ENCODE data around the gene TPBGL.

TPBGL gene

GRCh38 chr11:75245356-75246005, 4.9 kb downstream of the TPBGL start:
- no peak for DNase-seq (ENCODE audit: low read depth, low spot score)

GRCh38 chr11:75246006-75246670, 5.6 kb downstream of the TPBGL start:
- no peak for DNase-seq (ENCODE audit: low read depth, low spot score)

DNA sequence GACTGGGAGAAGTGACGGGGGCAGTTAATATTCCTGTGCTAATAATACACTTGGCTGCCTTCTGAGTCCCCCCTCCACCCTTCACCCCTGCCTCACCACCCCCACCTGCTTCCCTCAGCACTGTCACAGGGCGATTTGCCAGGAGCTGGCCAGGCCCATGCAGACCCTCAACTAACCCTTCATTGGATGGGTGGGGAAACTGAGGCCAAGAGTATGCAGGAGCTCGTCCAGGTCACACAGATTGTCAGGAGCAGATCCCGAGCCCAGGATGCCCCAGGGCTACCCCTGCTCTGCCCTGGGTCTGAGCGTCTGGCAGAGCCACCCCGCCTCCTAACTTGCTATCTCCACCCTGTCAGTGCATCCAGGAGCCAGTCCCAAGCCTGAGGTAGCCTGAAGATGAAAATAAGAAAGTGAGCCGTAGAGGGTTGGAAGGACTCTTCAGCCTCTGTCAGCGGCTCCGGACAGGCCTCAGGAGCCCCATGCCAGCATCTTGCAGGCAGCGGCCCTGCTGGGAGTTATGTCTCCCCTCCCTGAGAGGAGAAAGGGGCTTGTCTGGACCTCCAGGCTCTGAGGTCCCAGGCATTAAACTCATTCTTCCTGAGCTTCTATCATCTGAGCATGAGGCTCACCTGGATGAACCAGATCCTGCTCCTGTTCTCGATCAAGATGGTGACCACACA, 6.2 kb downstream of the TPBGL start:
- no peak for DNase-seq (ENCODE audit: low read depth, low spot score)

GRCh38 chr11:75248924-75249256, 8.3 kb downstream of the TPBGL start:
- no peak for DNase-seq (ENCODE audit: low read depth, low spot score)

- DNase-seq (ENCODE audit: low read depth, low spot score) = no peak
Observed at GRCh38 chr11:75249704-75250103, 9.1 kb downstream of the TPBGL start.

DNA sequence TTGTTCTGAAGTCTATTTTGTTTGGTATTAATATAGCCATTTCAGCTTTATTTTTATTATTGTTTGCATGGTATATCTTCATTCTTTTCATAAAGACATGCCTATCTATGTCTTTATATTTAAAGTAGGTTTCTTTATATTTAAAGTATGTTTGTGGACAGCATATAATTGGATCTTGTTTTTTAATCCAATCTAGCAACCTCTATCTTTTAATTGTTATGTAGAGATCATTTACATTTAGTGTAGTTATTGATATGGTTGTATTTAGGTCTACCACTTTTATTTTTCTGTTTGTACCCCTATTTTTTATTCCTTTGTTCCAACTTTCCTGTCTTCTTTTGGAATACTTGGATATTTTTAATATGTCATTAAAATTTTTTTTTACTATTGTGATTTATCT, 13.8 kb downstream of the TPBGL start:
- no peak for DNase-seq (ENCODE audit: low read depth, low spot score)

GRCh38 chr11:75260396-75261170, 20.0 kb downstream of the TPBGL start:
- DNase-seq (ENCODE audit: low read depth, low spot score) = no peak

- no peak for DNase-seq (ENCODE audit: low read depth, low spot score)
Observed at GRCh38 chr11:75261902-75262361, 21.4 kb downstream of the TPBGL start.

- no peak for DNase-seq (ENCODE audit: low read depth, low spot score)
Observed at GRCh38 chr11:75262436-75262835, 21.9 kb downstream of the TPBGL start.

GRCh38 chr11:75262961-75263852, 22.6 kb downstream of the TPBGL start:
- no peak for DNase-seq (ENCODE audit: low read depth, low spot score)

DNA sequence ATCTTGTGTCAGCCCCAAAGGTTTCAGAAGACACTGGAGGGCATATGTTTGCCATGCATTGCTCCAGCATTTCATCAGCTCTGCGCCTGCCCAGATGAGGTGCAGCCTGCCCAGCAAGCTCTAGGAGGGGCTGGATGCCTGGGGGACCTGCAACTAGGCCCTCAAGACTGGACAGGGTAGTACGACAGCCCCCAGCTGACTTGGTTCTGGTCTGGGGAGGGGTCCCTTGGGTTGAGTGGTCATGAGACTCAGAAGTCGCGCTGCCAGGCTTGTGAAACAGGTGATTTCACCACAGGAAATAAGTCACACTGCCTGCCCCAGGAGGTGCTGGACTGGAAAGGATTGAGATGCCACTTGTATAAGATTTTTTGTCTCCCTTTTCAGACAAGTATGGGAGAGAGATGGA, 23.4 kb downstream of the TPBGL start:
- no peak for DNase-seq (ENCODE audit: low read depth, low spot score)

- no peak for DNase-seq (ENCODE audit: low read depth, low spot score)
Observed at GRCh38 chr11:75264356-75264755, 23.8 kb downstream of the TPBGL start.

DNA sequence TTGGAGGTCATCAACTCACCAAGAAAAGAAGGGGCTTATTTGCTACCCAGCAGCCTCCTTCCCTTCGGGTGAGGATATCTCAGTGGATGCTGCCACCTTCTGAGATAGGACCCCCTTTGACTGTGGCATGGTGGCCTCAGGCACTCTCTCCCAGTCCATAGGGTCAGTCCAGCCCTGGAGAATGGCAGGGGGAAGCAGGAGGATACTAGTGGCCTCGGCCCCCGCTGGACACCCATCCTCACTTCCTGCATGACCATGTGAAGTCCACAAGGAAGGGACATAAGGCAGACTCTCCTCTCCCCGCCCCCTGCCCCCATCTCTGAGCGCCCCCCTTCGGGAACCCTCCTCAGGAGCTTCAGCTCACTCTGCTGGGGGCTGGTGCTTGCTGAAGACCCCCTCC, 24.4 kb downstream of the TPBGL start:
- DNase-seq (ENCODE audit: low read depth, low spot score) = no peak

GRCh38 chr11:75265851-75266531, 25.4 kb downstream of the TPBGL start:
- DNase-seq (ENCODE audit: low read depth, low spot score) = no peak

DNA sequence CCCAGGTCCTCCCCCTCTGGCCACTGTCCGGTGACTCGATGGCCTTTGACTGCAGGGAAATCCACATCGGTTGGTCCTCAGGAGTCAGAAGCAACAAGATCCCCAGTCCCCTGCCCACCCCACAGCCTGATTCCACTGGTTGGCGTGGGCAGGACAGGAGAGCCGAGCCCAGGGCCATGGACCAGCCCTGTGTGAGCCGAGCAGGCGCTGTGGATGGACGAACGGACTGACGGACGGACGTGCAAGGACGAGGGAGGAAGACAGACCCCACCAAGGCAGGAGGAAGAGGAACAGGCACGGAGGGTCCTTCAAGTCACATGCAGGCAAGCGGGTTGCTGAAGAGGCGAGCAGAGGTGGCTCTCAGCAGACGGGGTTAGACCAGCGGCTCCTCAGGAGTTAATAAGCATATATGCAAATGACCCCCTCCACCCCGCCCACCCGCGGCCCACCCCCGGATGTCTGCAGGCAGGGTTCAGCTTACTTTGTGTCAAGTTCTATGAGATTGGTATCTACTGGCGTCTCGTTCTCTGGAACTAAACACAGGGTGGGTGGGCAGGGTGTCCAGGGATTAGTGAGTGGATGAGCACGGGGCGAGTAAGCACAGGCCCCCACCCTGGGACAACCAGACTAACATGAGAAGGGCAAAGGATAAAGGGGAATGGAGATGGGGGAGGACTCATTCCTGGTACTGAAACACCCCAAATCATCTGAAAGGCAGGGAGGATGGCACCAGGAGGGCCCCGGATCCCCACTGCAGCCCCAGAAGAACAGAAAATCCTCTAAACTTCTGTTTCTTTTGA, 26.8 kb downstream of the TPBGL start:
- no peak for DNase-seq (ENCODE audit: low read depth, low spot score)

DNA sequence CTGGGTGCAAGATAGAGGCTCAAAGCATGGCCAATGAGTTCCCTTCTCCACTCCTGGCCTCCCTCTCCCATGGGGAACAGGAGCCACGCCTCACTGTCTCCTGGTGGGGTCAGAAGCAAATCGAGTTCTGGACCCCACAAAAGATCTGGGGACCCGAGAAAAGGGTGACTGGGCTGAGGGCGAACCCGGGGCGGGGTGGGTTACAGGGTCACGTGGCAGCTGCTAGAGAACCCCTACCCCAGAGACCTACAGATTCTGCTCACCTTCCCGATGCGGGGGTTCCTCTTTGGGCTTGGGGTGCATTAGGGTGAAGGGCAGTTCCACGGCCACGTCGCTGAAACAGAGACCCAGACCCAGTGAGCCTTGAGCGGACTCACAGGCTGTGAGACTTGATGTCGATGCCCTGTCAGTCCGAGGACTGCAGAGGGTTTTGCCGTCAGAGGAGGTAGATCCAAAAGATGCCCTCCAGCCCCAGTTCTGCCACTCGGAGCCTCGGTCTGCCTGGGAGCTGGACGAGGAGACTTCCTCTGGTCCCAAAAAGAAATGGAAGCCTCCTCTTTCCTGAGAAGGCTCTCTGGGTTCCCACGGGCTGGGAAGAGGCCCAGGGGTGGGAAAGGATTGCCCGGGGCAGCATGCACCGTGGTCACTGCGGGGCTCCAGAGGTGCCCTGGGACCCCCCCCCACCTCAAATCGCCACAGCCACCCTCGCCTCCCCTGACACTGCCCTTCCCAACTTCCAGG, 28.2 kb downstream of the TPBGL start:
- no peak for DNase-seq (ENCODE audit: low read depth, low spot score)

DNA sequence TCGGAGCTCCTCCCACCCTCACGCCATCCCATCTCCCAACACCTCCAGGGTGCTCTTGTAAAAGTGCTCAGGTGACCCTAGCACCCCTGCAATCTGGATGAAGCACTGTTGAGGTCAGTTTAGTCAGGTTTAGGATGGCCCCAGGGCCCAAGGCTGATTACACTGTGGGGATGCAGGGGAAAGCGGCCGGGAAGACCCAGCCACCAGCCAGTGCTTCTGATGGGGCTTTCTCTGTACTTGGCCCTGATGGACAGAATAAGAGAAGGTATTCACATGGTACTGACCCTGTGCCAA, 28.7 kb downstream of the TPBGL start:
- DNase-seq (ENCODE audit: low read depth, low spot score) = no peak

- no peak for DNase-seq (ENCODE audit: low read depth, low spot score)
Observed at GRCh38 chr11:75269896-75270295, 29.3 kb downstream of the TPBGL start.

DNA sequence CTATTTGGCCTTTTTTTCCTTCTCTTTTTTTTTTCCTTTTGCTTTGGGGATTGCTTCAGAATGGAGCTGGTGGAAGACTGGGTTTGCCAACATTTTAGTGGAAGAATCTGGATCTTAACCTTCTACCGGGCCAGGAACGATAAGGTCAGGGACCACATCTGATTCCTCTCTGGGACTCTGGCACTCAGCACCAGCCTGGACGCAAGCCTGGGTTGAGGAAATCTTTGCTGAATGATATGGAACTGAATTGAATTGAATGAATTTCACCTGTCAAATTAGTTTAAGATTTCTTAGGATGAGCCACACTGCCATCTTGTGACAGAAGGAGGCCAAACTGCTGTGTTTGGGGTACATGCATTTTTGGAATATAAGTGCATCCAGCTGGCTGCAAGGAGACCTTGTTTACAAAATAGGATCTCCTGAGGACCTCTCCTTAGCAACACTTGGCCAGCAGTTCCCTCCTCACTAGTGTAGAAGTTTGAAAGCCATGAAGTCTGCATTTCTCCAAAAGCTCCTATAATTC, 30.4 kb downstream of the TPBGL start:
- no peak for DNase-seq (ENCODE audit: low read depth, low spot score)

Measured in activated CD4-positive, CD25-positive, alpha-beta regulatory T cell treated with anti-CD3 and anti-CD28 coated beads, Interleukin-2, amount 50 U/mL, for 16 hours (primary cell).